Neural crest cell (in vitro differentiated cells): ENCODE results near the gene CNOT6. TPM values are rescaled to one million over a fixed set of nuclear protein-coding genes. Genes with fewer than 3 reads are reported as not detected.

ENCODE experiments used
- DNase-seq: peaks from one replicate; pipeline ENCODE4 v3.0.0; 2021; ENCODE audit warnings: low read depth, mixed read lengths, low spot score
- H3K27ac Mint-ChIP-seq: one replicate; pipeline ENCODE4 v1.8.0; 2021; ENCODE audit warnings: mild to moderate bottlenecking, mixed read lengths; ENCODE audit not compliant: unreplicated experiment
- H3K27me3 Mint-ChIP-seq: 2 replicates; pipeline ENCODE4 v1.8.0; 2021; ENCODE audit warnings: low read depth, mild to moderate bottlenecking, mixed read lengths
- H3K36me3 Mint-ChIP-seq: 2 replicates; pipeline ENCODE4 v1.8.0; 2021; ENCODE audit warnings: low read depth, mild to moderate bottlenecking, mixed read lengths
- H3K4me1 Mint-ChIP-seq: 2 replicates; pipeline ENCODE4 v1.8.0; 2021; ENCODE audit warnings: mixed read lengths
- H3K4me3 Mint-ChIP-seq: one replicate; pipeline ENCODE4 v1.8.0; 2021; ENCODE audit warnings: mild to moderate bottlenecking, mixed read lengths
- H3K9me3 Mint-ChIP-seq: 2 replicates; pipeline ENCODE4 v1.8.0; 2021; ENCODE audit warnings: mixed read lengths
- CTCF ChIP-seq: fragments of 200-600 bp; sonication (generic); conservative IDR thresholded peaks from 2 replicates; pipeline ENCODE4 v1.5.0; 2021; ENCODE audit warnings: antibody characterized with exemption, mild to moderate bottlenecking
- total RNA-seq: library from RNA; stranded (reverse); gene quantifications from 2 replicates; pipeline ENCODE4 v1.2.1, GENCODE V29; 2021

The CNOT6 gene
- total RNA-seq, 1 donor from 2014 or later, result 75.7 TPM

GRCh38 chr5:180594311-180595045 lies 100.3 kb downstream of the CNOT6 start:
- no peak overlapping the region for H3K27ac Mint-ChIP-seq
- no peak overlapping the region for H3K4me3 Mint-ChIP-seq
- H3K4me1 Mint-ChIP-seq, result peaks cover 10% of the 10 kb centered on the region
- peaks cover 3% of the 10 kb centered on the region for H3K36me3 Mint-ChIP-seq
- H3K27me3 Mint-ChIP-seq, result peaks cover 38% of the 10 kb centered on the region
- no peak for DNase-seq
- no peaks in the 10 kb centered on the region for H3K9me3 Mint-ChIP-seq
- TF ChIP-seq CTCF, result no peak

GRCh38 chr5:180595046-180595379 lies 100.8 kb downstream of the CNOT6 start:
- H3K9me3 Mint-ChIP-seq, result no peaks in the 10 kb centered on the region
- H3K27ac Mint-ChIP-seq, result no peak overlapping the region
- no peak for DNase-seq
- TF ChIP-seq CTCF, result no peak
- H3K4me1 Mint-ChIP-seq, result peaks cover 6% of the 10 kb centered on the region
- peaks cover 3% of the 10 kb centered on the region for H3K36me3 Mint-ChIP-seq
- H3K27me3 Mint-ChIP-seq, result peaks cover 33% of the 10 kb centered on the region
- H3K4me3 Mint-ChIP-seq, result no peak overlapping the region

- peaks cover 3% of the 10 kb centered on the region for H3K36me3 Mint-ChIP-seq
- no peak for TF ChIP-seq CTCF
- no peak overlapping the region for H3K27ac Mint-ChIP-seq
- no peak for DNase-seq
- peaks cover 6% of the 10 kb centered on the region for H3K4me1 Mint-ChIP-seq
- H3K9me3 Mint-ChIP-seq, result no peaks in the 10 kb centered on the region
- H3K4me3 Mint-ChIP-seq, result no peak overlapping the region
- peaks cover 29% of the 10 kb centered on the region for H3K27me3 Mint-ChIP-seq
These were observed 101.4 kb downstream of the CNOT6 start for GRCh38 chr5:180595381-180596114.

GRCh38 chr5:180596115-180596667 lies 102.0 kb downstream of the CNOT6 start:
- DNase-seq, result no peak
- no peak overlapping the region for H3K4me3 Mint-ChIP-seq
- TF ChIP-seq CTCF, result no peak
- H3K27ac Mint-ChIP-seq, result no peak overlapping the region
- H3K4me1 Mint-ChIP-seq, result peaks cover 6% of the 10 kb centered on the region
- peaks cover 3% of the 10 kb centered on the region for H3K36me3 Mint-ChIP-seq
- peaks cover 29% of the 10 kb centered on the region for H3K27me3 Mint-ChIP-seq
- H3K9me3 Mint-ChIP-seq, result no peaks in the 10 kb centered on the region

GRCh38 chr5:180596668-180597231 lies 102.6 kb downstream of the CNOT6 start:
- Mint-ChIP-seq H3K27me3 (peaks cover 29% of the 10 kb centered on the region), H3K4me1 (peaks cover 6% of the 10 kb centered on the region), H3K27ac (no peak overlapping the region), H3K36me3 (peaks cover 3% of the 10 kb centered on the region), H3K9me3 (no peaks in the 10 kb centered on the region), H3K4me3 (no peak overlapping the region)
- no peak for TF ChIP-seq CTCF
- no peak for DNase-seq
